ENCODE data around the gene ZNF124. TPM values are rescaled to one million over a fixed set of nuclear protein-coding genes. Genes with fewer than 3 reads are reported as not detected.
"Not testable (repeated sequence)": the region's sequence is repeated elsewhere in the genome, so short reads cannot be mapped to it uniquely, and the experiment has no call there.

ZNF124 gene
- 10 to 100 TPM; 10.8 to 11.8 TPM for total RNA-seq

GRCh38 chr1:247171875-247172563 is at the start of gene ZNF124:
Gene ZNF124 (minus strand): TSS chr1:247172020. CDS start chr1:247171877, 143 bp downstream.
- H3K4me3 Mint-ChIP-seq, CTCF ChIA-PET, H3K27ac Mint-ChIP-seq, POLR2A ChIA-PET, H3K27me3 Mint-ChIP-seq, DNase-seq: not testable (repeated sequence)
- intact Hi-C loops (cut with micrococcal nuclease), result loop anchor here (5.0 kb wide), 1 partner anchor 40 kb away; no protein-coding TSS in a partner anchor
- Mint-ChIP-seq H3K36me3 (peaks cover 27% of the 10 kb centered on the region), H3K9me3 (peaks cover 15% of the 10 kb centered on the region), H3K4me1 (ENCODE audit: low read depth) (peaks cover 20% of the 10 kb centered on the region)

- Mint-ChIP-seq H3K36me3 (peaks cover 13% of the 10 kb centered on the region), H3K9me3 (peaks cover 13% of the 10 kb centered on the region), H3K27me3 (peaks cover 21% of the 10 kb centered on the region)
- POLR2A ChIA-PET; H3K4me3 Mint-ChIP-seq; H3K27ac Mint-ChIP-seq; DNase-seq; intact Hi-C loops (cut with micrococcal nuclease); H3K4me1 Mint-ChIP-seq (ENCODE audit: low read depth); CTCF ChIA-PET: not testable (repeated sequence)
Measured at GRCh38 chr1:247220280-247220679, 48.5 kb upstream of the ZNF124 start.

- H3K27ac Mint-ChIP-seq, result no peak overlapping the region
- ChIA-PET POLR2A (no interaction called here), CTCF (no interaction called here)
- H3K36me3 Mint-ChIP-seq, result peaks cover 5% of the 10 kb centered on the region
- no peak for DNase-seq
- peaks cover 11% of the 10 kb centered on the region for H3K27me3 Mint-ChIP-seq
- no peak overlapping the region for H3K4me3 Mint-ChIP-seq
- no peaks in the 10 kb centered on the region for H3K9me3 Mint-ChIP-seq
- intact Hi-C loops (cut with micrococcal nuclease), result no loop called here
- H3K4me1 Mint-ChIP-seq (ENCODE audit: low read depth), result peaks cover 14% of the 10 kb centered on the region
Measured at GRCh38 chr1:247218121-247218651, 46.4 kb upstream of the ZNF124 start.

- CTCF ChIA-PET, result no interaction called here
- peaks cover 33% of the 10 kb centered on the region for H3K4me1 Mint-ChIP-seq (ENCODE audit: low read depth)
- no peaks in the 10 kb centered on the region for H3K9me3 Mint-ChIP-seq
- POLR2A ChIA-PET, result no interaction called here
- intact Hi-C loops (cut with micrococcal nuclease), result no loop called here
- no peak overlapping the region for H3K27ac Mint-ChIP-seq
- no peaks in the 10 kb centered on the region for H3K27me3 Mint-ChIP-seq
- H3K4me3 Mint-ChIP-seq, result no peak overlapping the region
- DNase-seq, result no peak
- no peaks in the 10 kb centered on the region for H3K36me3 Mint-ChIP-seq
Measured at GRCh38 chr1:247216261-247216660, 44.4 kb upstream of the ZNF124 start.

- no peak overlapping the region for H3K27ac Mint-ChIP-seq
- peaks cover 16% of the 10 kb centered on the region for H3K36me3 Mint-ChIP-seq
- no peaks in the 10 kb centered on the region for H3K27me3 Mint-ChIP-seq
- ChIA-PET CTCF (no interaction called here), POLR2A (no interaction called here)
- no peaks in the 10 kb centered on the region for H3K9me3 Mint-ChIP-seq
- no peak overlapping the region for H3K4me3 Mint-ChIP-seq
- DNase-seq, result no peak
- H3K4me1 Mint-ChIP-seq (ENCODE audit: low read depth), result peaks cover 54% of the 10 kb centered on the region
- intact Hi-C loops (cut with micrococcal nuclease), result loop anchor here (5.0 kb wide), 1 partner anchor 41 kb away; the partner anchor contains the start of gene ZNF124
Measured at GRCh38 chr1:247212627-247213617, 41.1 kb upstream of the ZNF124 start.

GRCh38 chr1:247212012-247212411 is 40.2 kb upstream of the ZNF124 start:
- DNase-seq, result no peak
- POLR2A ChIA-PET, result no interaction called here
- H3K4me3 Mint-ChIP-seq, result no peak overlapping the region
- peaks cover 58% of the 10 kb centered on the region for H3K4me1 Mint-ChIP-seq (ENCODE audit: low read depth)
- H3K27ac Mint-ChIP-seq, result no peak overlapping the region
- CTCF ChIA-PET, result no interaction called here
- peaks cover 23% of the 10 kb centered on the region for H3K36me3 Mint-ChIP-seq
- no peaks in the 10 kb centered on the region for H3K9me3 Mint-ChIP-seq
- H3K27me3 Mint-ChIP-seq, result no peaks in the 10 kb centered on the region
- intact Hi-C loops (cut with micrococcal nuclease), result loop anchor here (5.0 kb wide), 1 partner anchor 40 kb away; the partner anchor contains the start of gene ZNF124

- peaks cover 28% of the 10 kb centered on the region for H3K36me3 Mint-ChIP-seq
- DNase-seq, result no peak
- peak overlapping the region; percentile 20 for H3K4me3 Mint-ChIP-seq
- peaks cover 58% of the 10 kb centered on the region for H3K4me1 Mint-ChIP-seq (ENCODE audit: low read depth)
- H3K27ac Mint-ChIP-seq, result no peak overlapping the region
- peaks cover 1% of the 10 kb centered on the region for H3K9me3 Mint-ChIP-seq
- POLR2A ChIA-PET, result no interaction called here
- CTCF ChIA-PET, result no interaction called here
- intact Hi-C loops (cut with micrococcal nuclease), result loop anchor here (2.0 to 5.0 kb wide), 2 partner anchors 39 to 645 kb away; partner anchors contain the start of genes CNST, TFB2M and ZNF124
- no peaks in the 10 kb centered on the region for H3K27me3 Mint-ChIP-seq
Measured at GRCh38 chr1:247211339-247211738, 39.5 kb upstream of the ZNF124 start.

GRCh38 chr1:247210376-247211117 is 38.7 kb upstream of the ZNF124 start:
- H3K9me3 Mint-ChIP-seq, result peaks cover 6% of the 10 kb centered on the region
- H3K36me3 Mint-ChIP-seq, result peaks cover 36% of the 10 kb centered on the region
- peak; percentile 98 for DNase-seq
- intact Hi-C loops (cut with micrococcal nuclease), result loop anchor here (1.0 to 5.0 kb wide), 6 partner anchors 38 to 644 kb away; partner anchors contain the start of genes CNST, TFB2M, ZNF124 and ZNF496
- ChIA-PET CTCF (interaction anchor here (1.0 kb wide), 3 partner anchors 86 to 275 kb away, joined by 3 to 5 read pairs (median 4); no protein-coding TSS in a partner anchor), POLR2A (interaction anchor here (1.3 to 1.4 kb wide), 3 partner anchors 120 to 279 kb away, joined by 4 to 7 read pairs (median 5); partner anchors contain the start of genes AHCTF1 and ZNF496)
- no peaks in the 10 kb centered on the region for H3K27me3 Mint-ChIP-seq
- H3K4me3 Mint-ChIP-seq, result peak overlapping the region; percentile 90
- H3K4me1 Mint-ChIP-seq (ENCODE audit: low read depth), result peaks cover 62% of the 10 kb centered on the region
- H3K27ac Mint-ChIP-seq, result peak overlapping the region; percentile 96

- no peak for DNase-seq
- peaks cover 6% of the 10 kb centered on the region for H3K9me3 Mint-ChIP-seq
- no peaks in the 10 kb centered on the region for H3K27me3 Mint-ChIP-seq
- CTCF ChIA-PET, result interaction anchor here (1.0 kb wide), 3 partner anchors 85 to 276 kb away, joined by 3 to 5 read pairs (median 4); no protein-coding TSS in a partner anchor
- H3K4me3 Mint-ChIP-seq, result peak overlapping the region; percentile 90
- POLR2A ChIA-PET, result interaction anchor here (1.3 to 1.4 kb wide), 3 partner anchors 121 to 279 kb away, joined by 4 to 7 read pairs (median 5); partner anchors contain the start of genes AHCTF1 and ZNF496
- peak overlapping the region; percentile 96 for H3K27ac Mint-ChIP-seq
- peaks cover 64% of the 10 kb centered on the region for H3K4me1 Mint-ChIP-seq (ENCODE audit: low read depth)
- intact Hi-C loops (cut with micrococcal nuclease), result loop anchor here (1.0 to 5.0 kb wide), 6 partner anchors 38 to 643 kb away; partner anchors contain the start of genes CNST, TFB2M, ZNF124 and ZNF496
- H3K36me3 Mint-ChIP-seq, result peaks cover 39% of the 10 kb centered on the region
Measured at GRCh38 chr1:247210062-247210375, 38.2 kb upstream of the ZNF124 start.

- no peaks in the 10 kb centered on the region for H3K27me3 Mint-ChIP-seq
- peaks cover 6% of the 10 kb centered on the region for H3K9me3 Mint-ChIP-seq
- peaks cover 43% of the 10 kb centered on the region for H3K36me3 Mint-ChIP-seq
- intact Hi-C loops (cut with micrococcal nuclease), result no loop called here
- no peak for DNase-seq
- ChIA-PET POLR2A (interaction anchor here (0.5 to 1.3 kb wide), 2 partner anchors 13 to 278 kb away, joined by 4 to 5 read pairs; partner anchors contain the start of gene AHCTF1), CTCF (interaction anchor here (1.0 kb wide), 1 partner anchor 277 kb away, joined by 4 read pairs; no protein-coding TSS in a partner anchor)
- peak overlapping the region; percentile 96 for H3K27ac Mint-ChIP-seq
- H3K4me3 Mint-ChIP-seq, result peak overlapping the region; percentile 90
- H3K4me1 Mint-ChIP-seq (ENCODE audit: low read depth), result peaks cover 65% of the 10 kb centered on the region
Measured at GRCh38 chr1:247209396-247209795, 37.6 kb upstream of the ZNF124 start.

- no peak for DNase-seq
- Mint-ChIP-seq H3K4me1 (ENCODE audit: low read depth) (peaks cover 38% of the 10 kb centered on the region), H3K4me3 (no peak overlapping the region), H3K36me3 (peaks cover 84% of the 10 kb centered on the region), H3K27me3 (no peaks in the 10 kb centered on the region), H3K27ac (no peak overlapping the region), H3K9me3 (peaks cover 28% of the 10 kb centered on the region)
- ChIA-PET CTCF (interaction anchor here (0.6 kb wide), 2 partner anchors 70 to 170 kb away, joined by 3 read pairs; no protein-coding TSS in a partner anchor), POLR2A (interaction anchor here (0.6 kb wide), 1 partner anchor 12 kb away, joined by 3 read pairs; no protein-coding TSS in a partner anchor)
- intact Hi-C loops (cut with micrococcal nuclease), result no loop called here
Measured at GRCh38 chr1:247204177-247204647, 32.4 kb upstream of the ZNF124 start.

All from activated CD4-positive, alpha-beta memory T cell treated with anti-CD3 and anti-CD28 coated beads for 36 hours (primary cell).